OCI-LY7 (cell line): ENCODE measurements around the gene TSPAN13.

ENCODE experiments used
- CTCF ChIP-seq: fragments of 200-600 bp; sonication (generic); conservative IDR thresholded peaks from 2 replicates; pipeline ENCODE4 v1.5.1; 2014; ENCODE audit warnings: mild to moderate bottlenecking, antibody characterized with exemption, low read length, moderate library complexity, mixed read lengths
- EZH2phosphoT487 ChIP-seq: fragments of 200-600 bp; sonication (generic); IDR thresholded peaks from 2 replicates; pipeline ENCODE4 v1.6.1; 2018; ENCODE audit warnings: low read depth, borderline replicate concordance, mild to moderate bottlenecking, mixed run types, antibody characterized with exemption, low read length, moderate library complexity, mixed read lengths

DNA sequence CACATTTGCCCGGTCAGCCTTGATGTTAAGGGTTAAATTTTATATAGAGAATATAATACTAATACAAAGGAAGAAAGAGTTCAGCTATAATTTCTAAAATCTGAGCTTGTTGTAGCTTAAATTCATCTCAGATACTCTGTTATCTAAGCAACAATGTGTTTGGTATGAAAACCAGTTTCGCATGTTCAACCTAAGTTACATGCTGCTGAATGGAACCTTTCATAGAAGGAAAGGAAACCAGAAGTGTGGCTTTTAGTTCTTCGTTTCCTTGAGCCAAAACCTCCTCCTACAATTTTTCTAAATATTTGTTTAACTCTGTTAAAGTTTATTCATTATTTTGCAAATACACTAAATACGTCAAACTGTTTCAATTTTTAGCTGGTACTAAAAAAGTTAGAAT, 32.7 kb downstream of the TSPAN13 start:
- TF ChIP-seq EZH2phosphoT487 (no peak), CTCF (no peak)
